Mucosa of descending colon (tissue), 3 donors: ENCODE data around the gene DCBLD1. TPM values are rescaled to one million over a fixed set of nuclear protein-coding genes. Genes with fewer than 3 reads are reported as not detected.
"Not testable (repeated sequence)": the region's sequence is repeated elsewhere in the genome, so short reads cannot be mapped to it uniquely, and the experiment has no call there.

Experiments
- ATAC-seq: fragments of 200-7000 bp; cut with Tn5 transposase; one replicate; pipeline ENCODE4 v1.9.1; 2020; ENCODE audit warnings: mild to moderate bottlenecking, moderate library complexity
- DNase-seq, 3 donors: peaks; one replicate each; pipeline ENCODE4 v3.0.0-alpha.2; 2020
- H3K36me3 ChIP-seq: fragments of 200-600 bp; one replicate; pipeline ENCODE4 v1.8.0; 2021; ENCODE audit warnings: low read depth, mild to moderate bottlenecking
- H3K4me1 ChIP-seq: fragments of 200-600 bp; one replicate; pipeline ENCODE4 v1.8.0; 2021; ENCODE audit warnings: low read depth, mild to moderate bottlenecking
- H3K4me3 ChIP-seq: fragments of 200-600 bp; one replicate; pipeline ENCODE4 v1.8.0; 2021; ENCODE audit warnings: mild to moderate bottlenecking
- H3K9me3 ChIP-seq: fragments of 200-600 bp; one replicate; pipeline ENCODE4 v1.8.0; 2021; ENCODE audit warnings: mild to moderate bottlenecking
- intact Hi-C, 2 donors: fragments of 100-400 bp; cut with DNase I in 1 of 2; cut with micrococcal nuclease in 1 of 2; formaldehyde crosslinking; loops; one replicate each; pipeline versions ENCODE4 v1.11.0 to v1.11.1; 2022; cut with DNase I, micrococcal nuclease
- total RNA-seq, 3 donors: library from RNA; stranded (reverse); fragmentation: NEBNext Ultra II Directional in 2 of 3; extraction: Animal tissue kit (Norgen Biotek cat#: 25700) in 2 of 3; gene quantifications; one replicate each; pipeline versions ENCODE4 v1.2.1 to v1.2.4, GENCODE V29; 2021 to 2023
- TF ChIP-seq, protein P1 (sequence below): fragments of 200-600 bp; IDR thresholded peaks from one replicate; pipeline ENCODE4 v1.8.0; 2022; ENCODE audit warnings: antibody characterized with exemption, mild to moderate bottlenecking
- donor health status: DM: no; HTN: no; CAD: no; lungs with moderate emphysema.
- donor health status: DM: no; HTN: no; CAD: no.
- donor health status: DM: no; HTN: yes; CAD: no.

Gene DCBLD1
- total RNA-seq, 3 donors from 2014 or later, result 11.3 to 16.8 (median 11.4) TPM

GRCh38 chr6:117465691-117466090 is 16.8 kb upstream of the DCBLD1 start:
- intact Hi-C loops, result no loop called here
- Histone ChIP-seq H3K4me3 (no peak overlapping the region), H3K4me1 (no peaks in the 10 kb centered on the region), H3K36me3 (no peaks in the 10 kb centered on the region), H3K9me3 (no peaks in the 10 kb centered on the region)
- TF ChIP-seq, protein P1, sequence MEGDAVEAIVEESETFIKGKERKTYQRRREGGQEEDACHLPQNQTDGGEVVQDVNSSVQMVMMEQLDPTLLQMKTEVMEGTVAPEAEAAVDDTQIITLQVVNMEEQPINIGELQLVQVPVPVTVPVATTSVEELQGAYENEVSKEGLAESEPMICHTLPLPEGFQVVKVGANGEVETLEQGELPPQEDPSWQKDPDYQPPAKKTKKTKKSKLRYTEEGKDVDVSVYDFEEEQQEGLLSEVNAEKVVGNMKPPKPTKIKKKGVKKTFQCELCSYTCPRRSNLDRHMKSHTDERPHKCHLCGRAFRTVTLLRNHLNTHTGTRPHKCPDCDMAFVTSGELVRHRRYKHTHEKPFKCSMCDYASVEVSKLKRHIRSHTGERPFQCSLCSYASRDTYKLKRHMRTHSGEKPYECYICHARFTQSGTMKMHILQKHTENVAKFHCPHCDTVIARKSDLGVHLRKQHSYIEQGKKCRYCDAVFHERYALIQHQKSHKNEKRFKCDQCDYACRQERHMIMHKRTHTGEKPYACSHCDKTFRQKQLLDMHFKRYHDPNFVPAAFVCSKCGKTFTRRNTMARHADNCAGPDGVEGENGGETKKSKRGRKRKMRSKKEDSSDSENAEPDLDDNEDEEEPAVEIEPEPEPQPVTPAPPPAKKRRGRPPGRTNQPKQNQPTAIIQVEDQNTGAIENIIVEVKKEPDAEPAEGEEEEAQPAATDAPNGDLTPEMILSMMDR, result no peak
- no peak for ATAC-seq
- no peak for DNase-seq

GRCh38 chr6:117467876-117468275 is 14.6 kb upstream of the DCBLD1 start:
- ATAC-seq, result no peak

DNA sequence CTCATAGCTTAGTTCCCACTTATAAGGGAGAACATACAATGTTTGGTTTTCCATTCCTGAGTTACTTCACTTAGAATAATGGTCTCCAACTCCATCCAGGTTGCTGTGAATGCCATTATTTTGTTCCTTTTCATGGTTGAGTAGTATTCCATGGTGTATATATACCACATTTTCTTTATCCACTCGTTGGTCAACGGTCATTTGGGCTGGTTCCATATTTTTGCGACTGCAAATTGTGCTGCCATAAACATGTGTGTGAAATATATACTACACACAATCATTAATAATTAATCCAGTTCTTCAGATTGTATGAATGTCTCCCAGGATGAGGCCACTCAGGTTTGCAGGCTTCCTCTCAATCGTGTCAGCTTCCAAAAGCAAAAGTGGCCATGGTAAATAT is 13.9 kb upstream of the DCBLD1 start:
- H3K4me3 ChIP-seq, H3K4me1 ChIP-seq, DNase-seq, H3K36me3 ChIP-seq, ATAC-seq, H3K9me3 ChIP-seq, intact Hi-C loops: not testable (repeated sequence)

More at GRCh38 chr6:117467876-117468275, 14.6 kb upstream of the DCBLD1 start:
- no peaks in the 10 kb centered on the region for H3K4me1 ChIP-seq
- no peak overlapping the region for H3K4me3 ChIP-seq
- no peaks in the 10 kb centered on the region for H3K9me3 ChIP-seq
- TF ChIP-seq, protein P1, result no peak
- intact Hi-C loops, result no loop called here
- no peak for DNase-seq
- no peaks in the 10 kb centered on the region for H3K36me3 ChIP-seq

DNA sequence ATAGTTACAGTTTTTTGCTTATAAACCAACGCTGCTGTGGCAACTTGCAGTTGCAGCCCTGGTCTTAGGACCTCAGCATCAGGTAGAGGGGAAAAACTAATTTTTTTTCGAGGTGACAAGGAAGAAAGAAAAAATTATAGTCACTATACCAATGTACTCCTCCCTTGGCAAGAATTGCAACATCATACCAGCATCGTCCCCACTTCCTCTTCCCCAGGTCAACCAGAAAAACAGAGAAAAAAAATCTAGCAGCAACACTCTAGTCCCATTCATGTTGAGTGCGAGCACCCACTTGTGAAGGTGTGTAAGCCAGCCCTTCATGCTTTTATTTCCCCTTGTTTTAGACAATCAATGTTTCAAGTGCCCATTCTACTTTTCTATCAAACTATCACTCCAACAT is 13.1 kb upstream of the DCBLD1 start:
- no peak overlapping the region for H3K4me3 ChIP-seq
- intact Hi-C loops, result no loop called here
- ATAC-seq (no peak), DNase-seq (no peak)
- no peaks in the 10 kb centered on the region for H3K4me1 ChIP-seq
- TF ChIP-seq, protein P1, result no peak
- H3K36me3 ChIP-seq, result no peaks in the 10 kb centered on the region
- no peaks in the 10 kb centered on the region for H3K9me3 ChIP-seq

DNA sequence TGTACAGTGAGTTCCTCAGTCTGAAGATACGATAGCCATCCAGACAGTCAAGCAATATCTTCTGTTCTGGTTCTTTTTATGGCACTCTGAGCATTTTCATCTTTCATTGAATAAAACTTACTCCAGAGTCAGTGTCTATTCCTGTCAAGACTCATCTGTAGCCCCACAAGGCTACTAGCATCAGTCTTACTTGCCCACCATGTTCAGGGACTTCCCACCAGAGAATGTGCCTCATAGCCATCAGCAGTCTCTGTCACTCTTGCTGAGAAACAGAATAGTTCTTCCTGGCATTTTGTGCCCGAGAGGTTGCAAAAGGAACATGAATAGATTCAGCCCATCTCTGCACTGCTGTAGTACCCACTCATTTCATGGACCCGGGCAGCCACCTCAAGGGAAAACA is 12.7 kb upstream of the DCBLD1 start:
- ATAC-seq, result no peak
- no peaks in the 10 kb centered on the region for H3K36me3 ChIP-seq
- intact Hi-C loops, result no loop called here
- no peak overlapping the region for H3K4me3 ChIP-seq
- DNase-seq, result no peak
- no peaks in the 10 kb centered on the region for H3K9me3 ChIP-seq
- TF ChIP-seq, protein P1, result no peak
- no peaks in the 10 kb centered on the region for H3K4me1 ChIP-seq

DNA sequence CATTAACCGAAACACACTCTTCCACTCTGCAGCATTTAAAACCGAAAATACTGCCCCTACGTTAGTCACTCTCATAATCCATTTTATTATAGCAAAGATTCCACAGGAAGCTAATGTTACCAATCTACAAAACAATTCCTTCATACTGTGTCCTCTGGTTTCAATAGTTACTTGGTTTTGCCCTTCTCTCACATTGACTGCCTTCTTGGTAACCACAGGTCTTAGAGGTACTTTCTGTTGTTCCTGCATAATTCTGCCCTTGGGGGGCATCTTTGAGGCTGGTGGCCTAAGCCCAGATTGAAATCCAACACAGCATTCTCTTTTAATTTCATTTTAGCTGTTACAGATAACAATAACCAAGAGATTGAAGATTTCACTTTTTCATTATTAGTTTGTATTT is 9.8 kb upstream of the DCBLD1 start:
- no peak for ATAC-seq
- H3K36me3 ChIP-seq, result no peaks in the 10 kb centered on the region
- intact Hi-C loops, result no loop called here
- H3K4me1 ChIP-seq, result no peaks in the 10 kb centered on the region
- DNase-seq, result no peak
- H3K4me3 ChIP-seq, result no peak overlapping the region
- no peaks in the 10 kb centered on the region for H3K9me3 ChIP-seq
- TF ChIP-seq, protein P1, result no peak
